ENCODE results near the gene RCBTB1. TPM values are rescaled to one million over a fixed set of nuclear protein-coding genes. Genes with fewer than 3 reads are reported as not detected.
"Not testable (repeated sequence)": the region's sequence is repeated elsewhere in the genome, so short reads cannot be mapped to it uniquely, and the experiment has no call there.

Gene RCBTB1
- total RNA-seq, 1 experiment from 2014 or later: 17.7 TPM

DNA sequence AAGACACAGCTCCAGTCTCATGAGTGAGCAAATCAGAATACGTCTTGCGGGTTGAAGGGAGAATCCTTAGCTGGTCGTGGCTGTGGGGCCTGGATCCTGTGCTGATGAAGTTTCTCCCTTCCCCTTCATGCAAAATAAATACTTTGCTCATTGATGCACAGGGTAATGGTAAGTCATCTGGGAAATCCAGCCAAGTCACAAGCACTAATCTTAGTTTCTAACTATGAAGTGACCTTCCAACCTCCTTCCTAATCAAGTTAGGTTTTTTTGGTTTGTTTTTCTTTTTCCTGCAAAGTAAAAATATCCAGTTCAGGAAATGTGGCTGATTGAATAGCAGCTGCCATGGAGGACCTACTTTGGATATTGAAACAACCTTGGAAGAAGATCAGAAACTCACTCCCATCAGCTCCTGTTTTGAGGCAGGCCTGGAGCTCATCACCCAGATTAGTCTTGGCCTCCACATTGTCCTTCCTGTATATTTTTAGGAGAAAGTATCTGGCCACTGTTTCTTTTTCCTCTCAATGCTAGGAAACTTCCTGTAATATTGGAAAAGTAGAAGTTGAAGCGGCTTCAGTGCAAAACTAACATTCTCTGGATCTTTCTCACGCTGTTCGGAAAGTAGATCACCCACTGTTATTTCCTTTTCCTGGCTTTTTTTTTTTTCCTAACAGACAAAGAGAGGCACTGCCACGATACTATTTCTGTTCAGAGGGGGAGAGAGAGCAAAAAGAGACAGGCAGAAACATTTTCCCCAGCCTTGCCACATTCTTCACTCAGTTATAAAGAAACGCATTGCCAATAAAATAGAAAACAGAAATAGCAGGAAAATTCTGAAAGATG is 30.7 kb upstream of the RCBTB1 start:
- H3K36me3 ChIP-seq (replicated peaks; ENCODE audit: control insufficient read depth, insufficient read depth, low read length): no peaks in the 10 kb centered on the region
- no peaks in the 10 kb centered on the region for H3K27me3 ChIP-seq (ENCODE audit: control insufficient read depth, insufficient read depth, low read length)
- DNase-seq: no peak
- no peak overlapping the region for H3K4me3 ChIP-seq (ENCODE audit: insufficient read depth, low read depth, low read length)

DNA sequence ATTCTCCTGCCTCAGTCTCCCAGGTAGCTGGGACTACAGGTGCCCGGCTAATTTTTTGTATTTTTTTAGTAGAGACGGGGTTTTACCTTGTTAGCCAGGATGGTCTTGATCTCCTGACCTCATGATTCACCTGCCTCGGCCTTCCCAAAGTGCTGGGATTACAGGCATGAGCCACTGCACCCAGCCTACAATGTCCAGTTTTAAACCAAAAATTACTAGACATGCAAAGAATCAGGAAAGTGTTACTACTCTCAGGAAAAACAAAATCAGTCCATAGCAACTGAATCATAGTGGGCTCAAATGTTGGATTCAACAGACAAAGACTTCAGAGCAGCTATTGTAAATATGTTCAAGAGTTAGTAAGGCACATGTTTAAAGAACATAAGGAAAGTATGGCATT is 26.7 kb upstream of the RCBTB1 start:
- not testable (repeated sequence) for H3K27me3 ChIP-seq (ENCODE audit: control insufficient read depth, insufficient read depth, low read length); H3K36me3 ChIP-seq (replicated peaks; ENCODE audit: control insufficient read depth, insufficient read depth, low read length); H3K4me3 ChIP-seq (ENCODE audit: insufficient read depth, low read depth, low read length); DNase-seq

DNA sequence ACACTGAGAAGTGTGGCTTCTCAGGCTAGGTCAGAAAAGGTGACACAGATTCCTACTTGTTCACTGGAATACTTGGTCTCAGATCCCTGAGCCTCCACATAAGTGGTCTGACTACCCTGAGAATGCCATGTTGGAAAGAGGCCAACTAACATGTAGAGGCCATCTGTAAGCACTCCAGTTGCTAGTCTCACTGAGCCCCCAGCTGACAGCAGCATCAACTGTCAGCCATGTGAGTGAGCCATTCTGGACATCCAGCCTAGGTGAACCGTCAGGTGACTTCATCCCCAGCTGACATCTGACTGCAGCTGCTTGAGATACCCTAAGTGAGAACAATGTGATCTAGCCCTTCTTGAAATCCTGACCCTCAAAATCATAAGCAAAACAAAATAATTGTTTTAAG is 24.8 kb upstream of the RCBTB1 start:
- H3K36me3 ChIP-seq (replicated peaks; ENCODE audit: control insufficient read depth, insufficient read depth, low read length): no peaks in the 10 kb centered on the region
- H3K27me3 ChIP-seq (ENCODE audit: control insufficient read depth, insufficient read depth, low read length): no peaks in the 10 kb centered on the region
- no peak for DNase-seq
- no peak overlapping the region for H3K4me3 ChIP-seq (ENCODE audit: insufficient read depth, low read depth, low read length)

DNA sequence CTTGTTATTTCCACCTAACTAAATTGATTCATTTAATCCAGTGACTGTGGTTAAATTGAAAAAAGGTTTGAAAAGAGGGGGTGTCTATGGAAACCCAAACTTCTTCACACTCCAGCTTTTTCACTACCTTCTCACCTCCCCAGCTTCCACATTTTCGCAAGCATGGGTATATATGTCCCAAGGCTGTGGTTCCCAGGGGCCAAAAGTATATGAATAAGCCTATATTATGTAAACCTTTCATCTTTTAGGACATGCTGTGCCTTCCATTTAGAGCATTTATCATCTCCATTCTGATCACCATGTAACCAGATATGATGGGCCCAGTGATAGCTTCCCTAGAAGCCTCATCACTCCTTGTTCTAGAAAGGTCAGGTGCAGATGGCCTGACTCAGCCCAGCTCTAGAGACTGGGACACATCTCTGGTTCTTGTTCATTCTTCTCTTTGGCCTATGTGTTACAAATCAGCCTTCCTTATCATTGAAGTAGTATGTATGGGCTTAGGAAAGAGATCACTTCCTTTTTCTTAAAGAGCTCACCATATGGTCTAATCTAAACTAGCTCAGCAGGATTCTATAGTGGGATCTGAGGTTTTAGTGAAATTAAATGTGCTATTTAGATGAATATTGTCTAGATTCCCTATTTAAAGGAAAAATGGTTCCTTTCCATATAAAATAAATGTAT is 23.4 kb upstream of the RCBTB1 start:
- no peak overlapping the region for H3K4me3 ChIP-seq (ENCODE audit: insufficient read depth, low read depth, low read length)
- no peak for DNase-seq
- no peaks in the 10 kb centered on the region for H3K36me3 ChIP-seq (replicated peaks; ENCODE audit: control insufficient read depth, insufficient read depth, low read length)
- H3K27me3 ChIP-seq (ENCODE audit: control insufficient read depth, insufficient read depth, low read length): no peaks in the 10 kb centered on the region

DNA sequence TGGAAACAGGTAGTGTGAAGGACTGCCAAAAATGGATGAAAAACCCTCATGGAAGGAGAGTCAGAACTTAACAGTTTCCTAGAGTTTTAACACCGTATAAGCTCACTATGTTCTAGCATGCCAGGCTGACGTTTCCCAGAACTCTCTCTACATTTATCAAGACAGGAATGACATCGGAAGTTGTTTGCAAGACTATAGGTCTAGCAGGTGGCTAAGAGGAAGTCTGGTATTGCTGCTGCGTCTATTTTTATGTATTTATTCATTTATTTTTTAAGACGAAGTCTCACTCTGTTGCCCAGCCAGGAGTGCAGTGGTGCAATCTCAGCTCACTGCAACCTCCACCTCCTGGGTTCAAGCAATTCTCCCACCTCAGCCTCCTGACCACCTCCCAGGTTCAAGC is 22.4 kb upstream of the RCBTB1 start:
- no peaks in the 10 kb centered on the region for H3K27me3 ChIP-seq (ENCODE audit: control insufficient read depth, insufficient read depth, low read length)
- H3K4me3 ChIP-seq (ENCODE audit: insufficient read depth, low read depth, low read length): no peak overlapping the region
- DNase-seq: no peak
- no peaks in the 10 kb centered on the region for H3K36me3 ChIP-seq (replicated peaks; ENCODE audit: control insufficient read depth, insufficient read depth, low read length)

DNA sequence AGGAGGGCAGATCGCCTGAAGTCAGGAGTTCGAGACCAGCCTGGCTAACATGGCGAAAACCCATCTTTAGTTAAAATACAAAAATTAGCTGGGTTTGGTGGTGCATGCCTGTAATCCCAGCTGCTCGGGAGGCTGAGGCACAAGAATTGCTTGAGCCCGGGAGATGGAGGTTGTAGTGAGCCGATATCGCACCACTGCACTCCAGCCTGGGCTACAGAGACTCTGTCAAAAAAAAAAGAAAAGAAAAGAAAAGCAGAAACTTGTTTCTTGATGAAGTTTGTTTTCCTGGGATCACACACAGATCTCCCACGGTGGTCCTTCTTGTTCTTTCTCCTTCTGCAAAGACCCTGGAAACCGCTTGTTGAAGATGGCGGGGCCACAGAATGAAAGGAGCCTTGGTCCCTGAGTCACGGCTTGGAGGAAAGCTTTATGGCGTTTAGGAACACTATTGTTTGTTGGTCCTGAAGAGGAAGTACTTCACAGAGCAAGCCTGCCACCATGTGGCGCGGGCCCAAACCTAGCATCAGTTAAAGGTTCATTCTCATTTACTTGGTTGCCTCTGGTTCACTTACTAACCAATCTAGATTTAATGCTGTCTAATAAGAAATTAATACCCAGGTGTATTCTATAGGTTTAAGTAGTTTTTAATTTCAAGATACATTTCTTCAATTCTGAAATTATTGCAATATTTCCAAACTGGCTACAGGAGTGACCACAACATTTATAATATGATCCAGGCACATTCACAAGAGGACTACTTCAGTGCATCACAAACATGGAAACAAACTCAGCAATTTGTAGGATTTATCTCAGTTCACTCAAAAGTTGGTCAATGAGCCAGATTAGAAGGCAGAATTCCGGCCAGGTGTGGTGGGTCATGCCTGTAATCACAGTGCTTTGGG is 21.6 kb upstream of the RCBTB1 start:
- Histone ChIP-seq H3K36me3 (replicated peaks; ENCODE audit: control insufficient read depth, insufficient read depth, low read length) (no peaks in the 10 kb centered on the region), H3K27me3 (ENCODE audit: control insufficient read depth, insufficient read depth, low read length) (no peaks in the 10 kb centered on the region), H3K4me3 (ENCODE audit: insufficient read depth, low read depth, low read length) (no peak overlapping the region)
- DNase-seq: peak; percentile 75

DNA sequence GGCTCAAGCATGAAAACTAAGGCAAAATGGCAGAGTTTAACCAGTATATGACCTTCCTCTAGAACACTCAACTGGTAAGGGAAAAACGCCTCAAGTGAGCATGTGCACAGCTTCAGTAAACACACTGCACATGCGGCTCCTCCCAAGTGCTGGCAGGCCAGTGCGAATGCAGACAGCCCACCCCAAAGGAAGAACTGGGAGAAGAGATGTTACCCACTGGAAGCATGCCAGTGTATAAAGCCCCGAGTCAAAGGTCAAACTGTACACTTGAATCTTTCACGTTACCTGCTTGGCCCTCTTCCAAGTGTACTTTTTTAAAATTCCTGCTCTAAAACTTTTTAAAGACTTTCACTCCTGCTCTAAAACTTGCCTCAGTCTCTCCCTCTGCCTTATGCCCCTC is 19.2 kb upstream of the RCBTB1 start:
- H3K27me3 ChIP-seq (ENCODE audit: control insufficient read depth, insufficient read depth, low read length): no peaks in the 10 kb centered on the region
- no peaks in the 10 kb centered on the region for H3K36me3 ChIP-seq (replicated peaks; ENCODE audit: control insufficient read depth, insufficient read depth, low read length)
- DNase-seq: no peak

DNA sequence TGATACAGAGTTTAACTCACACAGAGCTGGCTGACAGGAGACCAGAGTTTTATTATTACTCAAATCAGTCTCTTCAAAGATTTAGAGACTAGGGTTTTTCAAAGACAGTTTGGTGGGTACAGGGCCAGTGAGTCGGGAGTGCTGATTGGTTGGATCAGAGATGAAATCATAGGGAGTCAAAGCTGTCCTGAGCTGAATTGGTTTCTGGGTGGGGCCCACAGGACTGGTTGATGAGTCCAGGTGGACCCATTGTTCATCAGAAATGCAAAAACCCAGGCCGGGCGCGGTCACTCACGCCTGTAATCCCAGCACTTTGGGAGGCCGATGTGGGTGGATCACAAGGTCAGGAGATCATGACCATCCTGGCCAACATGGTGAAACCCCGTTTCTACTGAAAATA is 17.3 kb upstream of the RCBTB1 start:
- not testable (repeated sequence) for H3K36me3 ChIP-seq (replicated peaks; ENCODE audit: control insufficient read depth, insufficient read depth, low read length); DNase-seq; H3K27me3 ChIP-seq (ENCODE audit: control insufficient read depth, insufficient read depth, low read length); H3K4me3 ChIP-seq (ENCODE audit: insufficient read depth, low read depth, low read length)

More for the DNA sequence above, 19.2 kb upstream of the RCBTB1 start:
- no peak overlapping the region for H3K4me3 ChIP-seq (ENCODE audit: insufficient read depth, low read depth, low read length)

DNA sequence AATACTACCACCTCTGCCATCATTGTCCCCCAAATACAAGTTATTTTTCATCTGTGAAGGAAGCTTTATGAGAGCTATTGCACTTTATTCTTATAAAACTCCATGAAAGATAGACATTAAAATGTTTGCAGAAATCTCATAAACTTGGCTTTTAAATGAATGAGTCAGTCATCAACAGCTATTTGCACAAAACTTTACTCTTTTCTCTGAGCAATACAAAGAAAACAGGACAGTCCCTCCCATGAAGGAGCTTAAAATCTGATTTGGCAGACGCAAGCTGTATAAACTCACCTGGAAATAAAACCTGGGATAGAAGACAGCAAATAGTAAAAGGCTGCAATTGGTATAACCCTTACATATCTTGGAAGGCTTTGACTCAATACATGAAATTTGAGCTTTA is 16.6 kb upstream of the RCBTB1 start:
- H3K27me3 ChIP-seq (ENCODE audit: control insufficient read depth, insufficient read depth, low read length): no peaks in the 10 kb centered on the region
- DNase-seq: no peak
- no peak overlapping the region for H3K4me3 ChIP-seq (ENCODE audit: insufficient read depth, low read depth, low read length)
- H3K36me3 ChIP-seq (replicated peaks; ENCODE audit: control insufficient read depth, insufficient read depth, low read length): no peaks in the 10 kb centered on the region

DNA sequence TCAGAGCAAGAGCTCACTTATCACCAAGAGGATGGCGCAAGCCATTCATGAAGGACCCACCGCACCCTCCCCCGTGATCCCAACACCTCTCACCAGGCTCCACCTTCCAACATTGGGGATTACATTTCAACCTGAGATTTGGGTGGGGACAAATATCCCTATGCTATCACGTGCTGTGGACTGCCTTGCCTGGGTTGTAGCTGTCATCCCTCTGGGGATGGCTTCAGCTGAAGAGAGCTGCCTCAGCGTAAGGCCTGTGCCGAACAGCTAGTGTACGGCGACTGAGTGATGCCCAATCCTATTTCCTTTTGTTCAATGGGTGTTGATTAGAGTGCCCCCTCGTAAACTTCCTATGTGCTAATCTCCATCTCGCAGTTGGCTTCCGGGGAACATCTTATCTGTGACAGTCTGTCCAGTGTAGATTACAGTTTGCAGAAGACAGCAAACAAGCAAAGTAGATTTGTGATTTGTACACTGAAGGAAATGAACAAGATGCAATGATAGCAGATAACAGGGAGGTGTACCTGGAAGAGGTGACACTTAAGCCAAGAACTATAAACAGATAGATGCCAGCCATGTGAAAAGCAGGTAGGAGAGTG is 11.8 kb upstream of the RCBTB1 start:
- Histone ChIP-seq H3K36me3 (replicated peaks; ENCODE audit: control insufficient read depth, insufficient read depth, low read length) (no peaks in the 10 kb centered on the region), H3K27me3 (ENCODE audit: control insufficient read depth, insufficient read depth, low read length) (no peaks in the 10 kb centered on the region), H3K4me3 (ENCODE audit: insufficient read depth, low read depth, low read length) (no peak overlapping the region)
- no peak for DNase-seq

DNA sequence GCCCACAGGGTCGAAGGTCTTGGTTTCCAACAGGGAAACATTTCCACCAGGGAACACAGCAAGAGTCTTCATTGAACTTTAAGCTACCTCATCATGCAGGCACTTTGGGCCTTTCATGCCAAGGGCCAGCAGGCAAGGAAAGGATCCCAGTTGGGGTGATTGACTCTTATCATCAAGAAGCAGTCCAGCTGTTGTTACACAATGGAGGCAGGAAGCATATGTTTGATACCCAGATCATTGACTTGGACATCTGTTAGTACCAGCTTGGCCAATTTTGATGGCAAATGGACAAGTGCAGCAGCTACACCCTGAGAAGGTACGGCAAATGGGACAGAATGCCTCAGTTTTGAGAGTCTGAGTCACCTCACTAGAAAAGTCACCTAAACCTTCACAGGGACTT is 10.9 kb upstream of the RCBTB1 start:
- no peak for DNase-seq
- no peaks in the 10 kb centered on the region for H3K27me3 ChIP-seq (ENCODE audit: control insufficient read depth, insufficient read depth, low read length)
- no peak overlapping the region for H3K4me3 ChIP-seq (ENCODE audit: insufficient read depth, low read depth, low read length)
- no peaks in the 10 kb centered on the region for H3K36me3 ChIP-seq (replicated peaks; ENCODE audit: control insufficient read depth, insufficient read depth, low read length)

DNA sequence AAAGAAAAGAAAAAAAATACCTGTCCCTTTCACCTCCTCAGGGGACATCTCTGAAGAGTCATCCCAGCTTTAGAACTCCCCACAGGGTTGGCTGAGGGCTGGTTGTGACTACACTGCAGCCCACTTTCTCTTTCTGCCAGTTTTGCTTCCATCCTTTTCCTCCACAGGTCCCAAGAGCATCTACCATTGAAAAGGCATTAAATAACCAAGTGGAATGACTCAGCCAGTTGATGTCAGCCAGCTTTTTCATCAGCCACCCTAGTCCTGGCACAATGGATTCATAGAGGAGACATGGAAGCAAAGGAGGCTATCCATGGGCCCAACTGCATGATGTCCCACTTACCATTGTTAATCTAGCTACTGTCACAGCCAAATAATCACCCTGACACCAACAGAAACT is 9.2 kb upstream of the RCBTB1 start:
- no peaks in the 10 kb centered on the region for H3K36me3 ChIP-seq (replicated peaks; ENCODE audit: control insufficient read depth, insufficient read depth, low read length)
- no peaks in the 10 kb centered on the region for H3K27me3 ChIP-seq (ENCODE audit: control insufficient read depth, insufficient read depth, low read length)
- no peak overlapping the region for H3K4me3 ChIP-seq (ENCODE audit: insufficient read depth, low read depth, low read length)
- DNase-seq: no peak

DNA sequence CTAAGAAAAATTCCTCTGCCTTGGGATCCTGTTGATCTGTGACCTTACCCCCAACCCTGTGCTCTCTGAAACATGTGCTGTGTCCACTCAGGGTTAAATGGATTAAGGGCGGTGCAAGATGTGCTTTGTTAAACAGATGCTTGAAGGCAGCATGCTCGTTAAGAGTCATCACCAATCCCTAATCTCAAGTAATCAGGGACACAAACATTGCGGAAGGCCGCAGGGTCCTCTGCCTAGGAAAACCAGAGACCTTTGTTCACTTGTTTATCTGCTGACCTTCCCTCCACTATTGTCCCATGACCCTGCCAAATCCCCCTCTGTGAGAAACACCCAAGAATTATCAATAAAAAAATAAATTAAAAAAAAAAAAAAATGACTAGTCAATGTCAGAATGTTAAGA is 8.5 kb upstream of the RCBTB1 start:
- not testable (repeated sequence) for DNase-seq; H3K36me3 ChIP-seq (replicated peaks; ENCODE audit: control insufficient read depth, insufficient read depth, low read length); H3K4me3 ChIP-seq (ENCODE audit: insufficient read depth, low read depth, low read length); H3K27me3 ChIP-seq (ENCODE audit: control insufficient read depth, insufficient read depth, low read length)

DNA sequence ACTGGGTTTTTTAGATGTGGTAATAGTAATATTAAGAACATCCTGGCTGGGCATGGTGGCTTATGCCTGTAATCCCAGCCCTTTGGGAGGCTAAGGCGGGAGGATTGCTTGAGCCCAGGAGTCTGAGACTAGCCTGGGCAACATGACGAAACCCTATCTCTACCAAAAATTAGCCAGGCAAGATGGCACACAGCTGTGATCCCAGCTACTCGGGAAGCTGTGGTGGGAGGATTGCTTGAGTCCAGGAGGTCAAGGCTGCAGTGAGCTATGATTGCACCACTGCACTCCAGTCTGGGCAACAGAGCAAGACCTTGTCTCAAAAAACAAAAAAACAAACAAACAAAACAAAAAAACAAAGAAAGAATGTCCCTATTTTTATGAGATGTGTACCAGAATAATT is 5.4 kb upstream of the RCBTB1 start:
- not testable (repeated sequence) for H3K27me3 ChIP-seq (ENCODE audit: control insufficient read depth, insufficient read depth, low read length); H3K36me3 ChIP-seq (replicated peaks; ENCODE audit: control insufficient read depth, insufficient read depth, low read length); DNase-seq

More for the DNA sequence above, 5.4 kb upstream of the RCBTB1 start:
- H3K4me3 ChIP-seq (ENCODE audit: insufficient read depth, low read depth, low read length): not testable (repeated sequence)

Data from H7 (cell line).